Fibroblast of lung (primary cell): ENCODE measurements around the gene KCNT1. TPM values are rescaled to one million over a fixed set of nuclear protein-coding genes. Genes with fewer than 3 reads are reported as not detected.

ENCODE experiments used
- DNase-seq, 2 donors: peaks; one replicate each; pipeline versions ENCODE4 v3.0.0 to v3.0.0-alpha.2; 2010; ENCODE audit warnings: low read depth in 2 of 2
- H2AFZ ChIP-seq: 2 replicates; pipeline ENCODE4 v1.5.1; 2012; ENCODE audit warnings: low read length, control low read depth, inconsistent platforms
- H3K27ac ChIP-seq: 2 replicates; pipeline ENCODE4 v1.5.1; 2011; ENCODE audit warnings: low read length, control low read depth; ENCODE audit not compliant: insufficient read depth
- H3K27me3 ChIP-seq: 2 replicates; pipeline ENCODE4 v1.5.1; 2011; ENCODE audit warnings: mild to moderate bottlenecking, low read length; ENCODE audit not compliant: control insufficient read depth, insufficient read depth
- H3K36me3 ChIP-seq: 2 replicates; pipeline ENCODE4 v1.5.1; 2011; ENCODE audit warnings: low read length; ENCODE audit not compliant: control insufficient read depth, insufficient read depth
- H3K4me1 ChIP-seq: 2 replicates; pipeline ENCODE4 v1.5.1; 2011; ENCODE audit warnings: low read length; ENCODE audit not compliant: control insufficient read depth, insufficient read depth; ENCODE audit errors: extremely low read depth
- H3K4me2 ChIP-seq: 2 replicates; pipeline ENCODE4 v1.5.1; 2011; ENCODE audit warnings: low read length, control low read depth; ENCODE audit not compliant: insufficient read depth; ENCODE audit errors: extremely low read depth
- H3K4me3 ChIP-seq, 4 experiments: fragments of 200-600 bp in 1 of 4; sonication (generic) in 1 of 4; replicated peaks in 1 of 4; 2 replicates each; pipeline ENCODE4 v1.5.1; 2011 to 2016; ENCODE audit warnings: low read length in 4 of 4, low read depth in 3 of 4, mild to moderate bottlenecking in 3 of 4, control low read depth in 2 of 4, inconsistent platforms in 1 of 4, mixed read lengths in 1 of 4; ENCODE audit not compliant: insufficient read depth in 1 of 4; ENCODE audit errors: control extremely low read depth in 1 of 4
- H3K79me2 ChIP-seq: 2 replicates; pipeline ENCODE4 v1.5.1; 2012; ENCODE audit warnings: mild to moderate bottlenecking, low read length, inconsistent platforms; ENCODE audit not compliant: control insufficient read depth, insufficient read depth
- H3K9ac ChIP-seq: 2 replicates; pipeline ENCODE4 v1.5.1; 2011; ENCODE audit warnings: mild to moderate bottlenecking, low read length, control low read depth; ENCODE audit not compliant: insufficient read depth
- H3K9me3 ChIP-seq: 2 replicates; pipeline ENCODE4 v1.5.1; 2012; ENCODE audit warnings: low read depth, low read length; ENCODE audit not compliant: control insufficient read depth, insufficient read depth
- H4K20me1 ChIP-seq: 2 replicates; pipeline ENCODE4 v1.5.1; 2011; ENCODE audit warnings: low read length; ENCODE audit not compliant: control insufficient read depth, insufficient read depth; ENCODE audit errors: extremely low read depth
- CTCF ChIP-seq, 2 donors: IDR thresholded peaks in 1 of 2; conservative IDR thresholded peaks in 1 of 2; 1 replicate in 1 of 2; 2 replicates in 1 of 2; pipeline ENCODE4 v1.5.1; 2011 to 2012; ENCODE audit warnings: low read length in 2 of 2, control low read depth in 1 of 2, inconsistent platforms in 1 of 2, low read depth in 1 of 2, mild to moderate bottlenecking in 1 of 2
- EZH2 ChIP-seq: IDR thresholded peaks from 2 replicates; pipeline ENCODE4 v1.5.1; 2012; ENCODE audit warnings: low read length, control low read depth, mild to moderate bottlenecking; ENCODE audit errors: missing control alignments
- polyA plus RNA-seq, 2 donors: library from polyadenylated mRNA; depleted of rRNA in 1 of 2; stranded (reverse) in 1 of 2; unstranded in 1 of 2; fragments of >200 nt; gene quantifications; 2 replicates each; pipeline ENCODE4 v1.2.1, GENCODE V29; 2011 to 2012; ENCODE audit warnings: missing spikeins in 1 of 2
- total RNA-seq: library from RNA; depleted of rRNA; stranded (reverse); fragments of >200 nt; gene quantifications from 2 replicates; pipeline ENCODE4 v1.2.1, GENCODE V29; 2014

Gene KCNT1
- total and polyA plus RNA-seq, 2 donors (not counting 1 experiment from before 2014, with no cell fraction given) = not detected

GRCh38 chr9:135825435-135826187 is 123.6 kb downstream of the KCNT1 start:
- no peaks in the 10 kb centered on the region for H4K20me1 ChIP-seq
- H3K4me2 ChIP-seq = no peak overlapping the region
- no peak overlapping the region for H2AFZ ChIP-seq
- no peak for DNase-seq
- no peak overlapping the region for H3K4me3 ChIP-seq
- H3K9ac ChIP-seq = no peak overlapping the region
- no peaks in the 10 kb centered on the region for H3K27me3 ChIP-seq
- TF ChIP-seq EZH2 = no peak
- no peaks in the 10 kb centered on the region for H3K4me1 ChIP-seq
- H3K79me2 ChIP-seq = no peaks in the 10 kb centered on the region
- peaks cover 3% of the 10 kb centered on the region for H3K36me3 ChIP-seq
- no peaks in the 10 kb centered on the region for H3K9me3 ChIP-seq
- H3K27ac ChIP-seq = no peak overlapping the region

- no peak for TF ChIP-seq EZH2
- TF ChIP-seq CTCF (conservative IDR thresholded peaks at IDR 0.05 in 1 of 2, IDR thresholded peaks at IDR 0.05 in 1 of 2; ENCODE audit: low read depth in 1 of 2, low read length in 2 of 2) = no peak
- H3K4me2 ChIP-seq = no peak overlapping the region
- no peak for DNase-seq
- H3K4me3 ChIP-seq = no peak overlapping the region
- peaks cover 3% of the 10 kb centered on the region for H3K36me3 ChIP-seq
- no peak overlapping the region for H3K9ac ChIP-seq
- H4K20me1 ChIP-seq = no peaks in the 10 kb centered on the region
- no peak overlapping the region for H3K27ac ChIP-seq
- no peaks in the 10 kb centered on the region for H3K9me3 ChIP-seq
- no peaks in the 10 kb centered on the region for H3K27me3 ChIP-seq
- H3K4me1 ChIP-seq = no peaks in the 10 kb centered on the region
- H3K79me2 ChIP-seq = no peaks in the 10 kb centered on the region
- H2AFZ ChIP-seq = no peak overlapping the region
These were observed 124.2 kb downstream of the KCNT1 start for GRCh38 chr9:135826188-135826545.

GRCh38 chr9:135827301-135827700 is 125.3 kb downstream of the KCNT1 start:
- Histone ChIP-seq H3K79me2 (no peaks in the 10 kb centered on the region), H3K27me3 (no peaks in the 10 kb centered on the region), H3K4me2 (no peak overlapping the region), H3K9me3 (no peaks in the 10 kb centered on the region), H2AFZ (no peak overlapping the region), H3K36me3 (peaks cover 3% of the 10 kb centered on the region), H3K4me3 (no peak overlapping the region), H3K9ac (no peak overlapping the region), H4K20me1 (no peaks in the 10 kb centered on the region), H3K4me1 (no peaks in the 10 kb centered on the region), H3K27ac (no peak overlapping the region)
- no peak for TF ChIP-seq CTCF (conservative IDR thresholded peaks at IDR 0.05 in 1 of 2, IDR thresholded peaks at IDR 0.05 in 1 of 2; ENCODE audit: low read depth in 1 of 2, low read length in 2 of 2)
- DNase-seq = no peak
